Measurements from ENCODE around the gene MYO1D. TPM values are rescaled to one million over a fixed set of nuclear protein-coding genes. Genes with fewer than 3 reads are reported as not detected.

Gene MYO1D
- total RNA-seq, 1 donor from 2014 or later = 18.0 TPM

DNA sequence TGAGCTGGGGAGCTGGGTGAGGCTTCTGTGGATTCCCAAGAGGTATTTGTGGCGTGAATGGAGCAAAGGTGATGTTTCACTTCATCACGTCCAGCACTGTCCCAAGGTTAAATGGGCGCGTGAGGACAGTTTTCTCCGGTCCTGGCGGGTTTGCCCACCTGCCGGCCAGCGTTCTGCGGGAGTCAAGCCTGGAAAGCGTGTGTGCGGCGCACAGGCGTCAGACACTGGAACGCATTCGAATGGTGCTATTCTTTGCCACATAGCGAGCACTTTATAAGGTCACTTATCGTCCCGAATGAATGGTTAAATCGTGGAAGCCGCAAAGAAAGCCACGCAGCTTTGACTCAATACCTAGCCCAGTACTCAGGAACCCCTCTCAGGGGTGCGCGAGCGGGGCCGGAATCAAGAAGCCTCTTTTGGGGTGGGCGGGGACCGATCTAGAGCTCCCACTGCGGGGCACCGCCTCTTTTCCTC lies 433.1 kb downstream of the MYO1D start:
- Mint-ChIP-seq H3K9me3 (ENCODE audit: unreplicated experiment) (no peaks in the 10 kb centered on the region), H3K27me3 (ENCODE audit: low read depth, unreplicated experiment) (peaks cover 8% of the 10 kb centered on the region), H3K36me3 (ENCODE audit: low read depth, unreplicated experiment) (peaks cover 6% of the 10 kb centered on the region), H3K27ac (ENCODE audit: unreplicated experiment) (no peak overlapping the region), H3K4me1 (ENCODE audit: low read depth, unreplicated experiment) (peaks cover 14% of the 10 kb centered on the region), H3K4me3 (ENCODE audit: unreplicated experiment) (peak overlapping the region; percentile 81)
- peaks cover 46% of the 10 kb centered on the region for H3K79me2 ChIP-seq (ENCODE audit: insufficient read depth, low read length)
- no peak for FAIRE-seq
- no peaks in the 10 kb centered on the region for H3K27me3 ChIP-seq (ENCODE audit: insufficient read depth, low read length)
- no peak overlapping the region for H3K27ac ChIP-seq (ENCODE audit: low read depth, low read length)
- peaks cover 39% of the 10 kb centered on the region for H4K20me1 ChIP-seq (ENCODE audit: insufficient read depth, low read length)
- peak overlapping the region; percentile 90 for H2AFZ ChIP-seq (ENCODE audit: low read depth, low read length)
- no peak for TF ChIP-seq EZH2 (IDR thresholded peaks at IDR 0.05; ENCODE audit: insufficient read depth, low read length)
- H3K4me3 ChIP-seq (ENCODE audit: insufficient read depth, low read depth, low read length) = peak overlapping the region; percentile 96
- peaks cover 9% of the 10 kb centered on the region for H3K36me3 ChIP-seq (ENCODE audit: insufficient read depth, low read length)
- peak overlapping the region; percentile 89 for H3K4me2 ChIP-seq (ENCODE audit: low read length)
- no peaks in the 10 kb centered on the region for H3K9me3 ChIP-seq (ENCODE audit: insufficient read depth, low read depth, low read length)
- H3K4me1 ChIP-seq (ENCODE audit: insufficient read depth, low read length) = peaks cover 11% of the 10 kb centered on the region
- no peak for DNase-seq (ENCODE audit: low read depth)
- H3K9ac ChIP-seq (ENCODE audit: low read length) = peak overlapping the region; percentile 99

Other genes starting within 250 kb of the MYO1D start
- gene TMEM98, start 51.0 kb upstream of the MYO1D start, total RNA-seq = 59.6 and 62.6 TPM in 2 replicates
- gene SPACA3, start 114.7 kb upstream of the MYO1D start, total RNA-seq = not detected in 2 replicates